Measurements from ENCODE around the gene PSTPIP2. TPM values are rescaled to one million over a fixed set of nuclear protein-coding genes. Genes with fewer than 3 reads are reported as not detected.

Gene PSTPIP2
- total RNA-seq, 6 experiments from 2014 or later: 4.0 to 15.2 (median 8.6) TPM

DNA sequence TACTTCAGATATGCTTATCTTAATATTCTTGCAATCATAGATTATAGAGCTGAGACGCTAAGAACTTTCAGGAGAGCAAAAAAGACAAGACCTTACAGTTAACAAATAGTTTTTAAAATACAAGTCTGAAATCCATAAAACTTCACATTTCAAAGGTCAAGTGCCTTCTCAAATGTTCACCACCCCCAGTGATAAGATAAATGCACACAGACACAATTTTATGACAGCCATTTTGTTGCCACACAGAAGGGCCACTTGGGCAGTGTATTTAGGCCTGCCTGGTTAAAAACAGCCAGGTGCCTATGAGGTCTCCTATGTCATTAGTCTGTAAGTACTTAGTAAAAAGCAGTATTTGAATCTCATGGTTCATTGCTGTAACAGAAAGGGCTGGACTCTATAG, 8.1 kb upstream of the PSTPIP2 start:
- 79% methylated on average over 1 of the region's 1 CpG for WGBS (ENCODE audit: insufficient coverage, low coverage, low lambda C conversion rate, missing lambda C conversion rate)
- intact Hi-C loops (cut with DNase I): no loop called here
- Histone ChIP-seq H3K36me3 (peaks cover 0 to 62% (median 28%) of the 10 kb centered on the region in 4 donors), H3K27me3 (no peaks in the 10 kb centered on the region), H3K4me1 (no peaks in the 10 kb centered on the region), H3K9me3 (no peaks in the 10 kb centered on the region), H3K27ac (no peak overlapping the region), H3K4me3 (no peak overlapping the region)
- TF ChIP-seq, protein P1, sequence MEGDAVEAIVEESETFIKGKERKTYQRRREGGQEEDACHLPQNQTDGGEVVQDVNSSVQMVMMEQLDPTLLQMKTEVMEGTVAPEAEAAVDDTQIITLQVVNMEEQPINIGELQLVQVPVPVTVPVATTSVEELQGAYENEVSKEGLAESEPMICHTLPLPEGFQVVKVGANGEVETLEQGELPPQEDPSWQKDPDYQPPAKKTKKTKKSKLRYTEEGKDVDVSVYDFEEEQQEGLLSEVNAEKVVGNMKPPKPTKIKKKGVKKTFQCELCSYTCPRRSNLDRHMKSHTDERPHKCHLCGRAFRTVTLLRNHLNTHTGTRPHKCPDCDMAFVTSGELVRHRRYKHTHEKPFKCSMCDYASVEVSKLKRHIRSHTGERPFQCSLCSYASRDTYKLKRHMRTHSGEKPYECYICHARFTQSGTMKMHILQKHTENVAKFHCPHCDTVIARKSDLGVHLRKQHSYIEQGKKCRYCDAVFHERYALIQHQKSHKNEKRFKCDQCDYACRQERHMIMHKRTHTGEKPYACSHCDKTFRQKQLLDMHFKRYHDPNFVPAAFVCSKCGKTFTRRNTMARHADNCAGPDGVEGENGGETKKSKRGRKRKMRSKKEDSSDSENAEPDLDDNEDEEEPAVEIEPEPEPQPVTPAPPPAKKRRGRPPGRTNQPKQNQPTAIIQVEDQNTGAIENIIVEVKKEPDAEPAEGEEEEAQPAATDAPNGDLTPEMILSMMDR (IDR thresholded peaks at IDR 0.05): no peak
- no peak for TF ChIP-seq POLR2A (IDR thresholded peaks at IDR 0.05)
- no peak for DNase-seq
- ATAC-seq: no peak

DNA sequence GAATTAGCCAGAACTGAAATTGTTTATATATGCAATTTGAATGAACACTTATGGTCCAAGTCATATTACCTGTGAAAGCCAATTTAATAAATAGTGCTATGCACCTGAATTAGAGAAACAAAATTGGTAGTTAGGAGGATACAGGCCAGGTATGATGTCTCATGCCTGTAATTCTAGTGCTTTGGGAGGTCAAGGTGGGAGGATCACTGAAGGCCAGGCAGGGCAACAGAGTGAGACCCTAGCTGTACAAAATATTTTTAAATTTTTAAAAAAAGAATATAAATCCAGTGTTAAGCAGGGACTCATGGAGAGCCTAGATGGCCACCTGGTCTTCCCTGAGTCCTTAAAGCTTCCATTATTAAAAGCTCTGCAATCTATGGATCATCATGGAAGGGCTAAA, 7.3 kb upstream of the PSTPIP2 start:
- intact Hi-C loops (cut with DNase I): no loop called here
- ATAC-seq (no peak), DNase-seq (no peak)
- TF ChIP-seq, protein P1 (IDR thresholded peaks at IDR 0.05): no peak
- TF ChIP-seq POLR2A (IDR thresholded peaks at IDR 0.05): no peak
- Histone ChIP-seq H3K4me3 (no peak overlapping the region), H3K27me3 (no peaks in the 10 kb centered on the region), H3K36me3 (peaks cover 0 to 54% (median 20%) of the 10 kb centered on the region in 4 donors), H3K4me1 (no peaks in the 10 kb centered on the region), H3K27ac (no peak overlapping the region), H3K9me3 (no peaks in the 10 kb centered on the region)

DNA sequence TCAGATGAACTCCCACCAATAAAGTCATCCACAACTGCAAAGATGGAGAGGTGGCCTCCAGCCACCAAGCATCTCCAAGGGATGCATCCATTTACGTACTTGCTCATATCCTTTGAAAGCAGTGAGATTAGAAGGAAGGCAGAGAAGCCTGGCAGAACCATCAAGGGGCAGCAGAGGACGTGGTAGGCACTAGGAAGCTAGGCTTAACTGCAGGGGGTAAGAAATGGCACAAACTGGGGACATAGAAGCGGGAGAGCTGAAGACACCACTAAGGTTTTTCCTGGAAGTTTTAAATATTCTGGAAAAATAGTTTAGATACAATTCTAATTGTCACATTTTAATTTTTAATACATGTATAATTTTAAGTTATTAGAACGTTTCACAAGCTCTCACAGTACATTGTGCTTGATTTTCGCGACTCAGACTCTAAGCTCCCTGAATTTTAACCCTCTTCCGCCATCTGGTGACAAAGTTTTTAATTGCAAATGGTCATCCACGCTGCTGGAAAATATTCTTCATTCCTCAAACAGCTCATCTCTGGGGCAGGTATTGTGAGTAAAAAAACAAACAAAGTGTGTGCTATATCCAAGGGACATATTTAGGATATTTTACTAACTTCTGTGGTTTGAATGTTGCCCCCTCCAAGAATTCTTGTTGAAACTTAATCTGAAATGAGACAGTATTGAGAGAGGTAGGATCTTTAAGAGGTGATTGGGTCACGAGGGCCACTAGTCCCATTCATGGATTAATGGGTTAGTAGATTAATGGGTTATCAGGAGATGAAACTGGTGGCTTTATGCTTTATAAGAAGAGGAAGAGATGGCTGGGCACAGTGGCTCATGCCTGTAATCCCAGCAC, 1.6 kb upstream of the PSTPIP2 start:
- peaks cover 0 to 26% (median 6%) of the 10 kb centered on the region in 4 donors for H3K4me1 ChIP-seq
- no peak for TF ChIP-seq POLR2A (IDR thresholded peaks at IDR 0.05)
- TF ChIP-seq, protein P1 (IDR thresholded peaks at IDR 0.05): peak; percentile 63 to 72 (median 66)
- H3K36me3 ChIP-seq: peaks cover 0 to 7% (median 0%) of the 10 kb centered on the region in 4 donors
- intact Hi-C loops (cut with DNase I): no loop called here
- H3K9me3 ChIP-seq: no peaks in the 10 kb centered on the region
- DNase-seq (no peak), ATAC-seq (peak; percentile 58 to 69 (median 66))
- WGBS (ENCODE audit: insufficient coverage, low coverage, low lambda C conversion rate, missing lambda C conversion rate): 22% methylated on average over 9 of the region's 9 CpGs
- no peak overlapping the region for H3K4me3 ChIP-seq
- no peaks in the 10 kb centered on the region for H3K27me3 ChIP-seq
- no peak overlapping the region for H3K27ac ChIP-seq

DNA sequence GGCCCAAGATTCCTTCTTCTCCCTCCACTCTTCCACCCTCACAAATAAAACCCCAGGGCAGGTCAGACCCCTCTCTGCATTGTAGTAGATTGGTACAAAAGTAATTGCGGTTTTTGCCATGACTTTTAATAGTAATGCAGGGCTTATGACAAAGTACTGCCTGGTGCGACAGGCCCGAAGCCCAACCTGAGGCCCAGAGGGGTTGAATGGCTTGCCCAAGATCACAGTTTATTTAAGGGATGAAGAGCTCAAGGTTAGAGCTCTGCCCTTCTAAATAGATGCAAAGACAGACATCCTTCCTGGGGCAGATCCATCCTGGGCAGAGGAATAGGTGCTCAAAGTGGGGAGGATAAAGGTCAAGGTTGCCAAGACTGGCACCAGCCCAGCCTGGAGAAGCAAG, 899 bp upstream of the PSTPIP2 start:
- H3K9me3 ChIP-seq: no peaks in the 10 kb centered on the region
- DNase-seq: no peak
- TF ChIP-seq POLR2A (IDR thresholded peaks at IDR 0.05): no peak
- TF ChIP-seq, protein P1 (IDR thresholded peaks at IDR 0.05): no peak
- H3K27ac ChIP-seq: no peak overlapping the region
- H3K27me3 ChIP-seq: no peaks in the 10 kb centered on the region
- H3K36me3 ChIP-seq: no peaks in the 10 kb centered on the region
- peak in 1 of 4 donors; percentile 10 for ATAC-seq
- intact Hi-C loops (cut with DNase I): no loop called here
- no peak overlapping the region for H3K4me3 ChIP-seq
- peaks cover 0 to 28% (median 6%) of the 10 kb centered on the region in 4 donors for H3K4me1 ChIP-seq
- 25% methylated on average over 2 of the region's 3 CpGs for WGBS (ENCODE audit: insufficient coverage, low coverage, low lambda C conversion rate, missing lambda C conversion rate)

All from right lobe of liver (tissue), 6 donors.